ENCODE measurements around the gene C2CD2. TPM values are rescaled to one million over a fixed set of nuclear protein-coding genes. Genes with fewer than 3 reads are reported as not detected.

The C2CD2 gene
- total RNA-seq, 1 donor from 2014 or later = 20.5 TPM

DNA sequence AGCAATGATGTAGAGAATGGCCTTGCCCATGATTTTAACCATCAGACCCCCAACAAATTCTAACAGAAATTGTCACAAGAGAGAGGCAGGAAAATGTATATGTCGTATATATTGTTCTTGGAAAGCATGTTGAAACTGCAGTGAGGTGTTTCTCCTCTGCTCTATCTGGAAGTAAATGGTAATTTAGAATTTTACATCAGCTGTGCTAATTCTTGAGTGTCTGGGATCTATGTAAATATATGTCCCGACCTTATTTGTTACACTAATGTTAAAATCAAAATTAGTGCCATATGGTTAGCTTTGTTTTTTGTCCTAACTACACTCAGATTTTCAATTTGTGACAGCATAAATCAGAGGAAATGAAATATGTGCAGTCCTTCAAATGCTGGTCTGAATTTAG, 35.9 kb upstream of the C2CD2 start:
- Mint-ChIP-seq H3K4me3 (no peak overlapping the region), H3K27me3 (no peaks in the 10 kb centered on the region)

DNA sequence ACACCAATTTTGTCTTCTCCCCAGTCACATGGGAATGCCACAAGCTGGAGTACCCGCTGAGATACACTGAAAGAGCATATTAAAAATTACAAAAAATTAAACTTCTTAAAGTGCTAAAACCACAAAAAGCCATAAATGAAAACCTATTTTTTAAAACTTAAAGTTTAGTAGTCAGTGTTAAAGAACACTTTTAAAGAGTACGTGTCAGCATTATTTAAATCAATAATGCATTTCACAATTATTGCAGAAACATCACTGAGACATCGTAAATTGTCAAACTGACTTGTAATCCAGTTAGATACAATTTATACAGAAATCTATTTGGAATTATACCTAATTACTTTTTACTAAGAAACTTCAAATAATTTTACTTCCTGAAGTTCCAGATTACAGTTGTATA, 33.5 kb upstream of the C2CD2 start:
- Mint-ChIP-seq H3K27me3 (no peaks in the 10 kb centered on the region), H3K4me3 (no peak overlapping the region), H3K36me3 (peaks cover 11% of the 10 kb centered on the region), H3K4me1 (ENCODE audit: unreplicated experiment) (no peaks in the 10 kb centered on the region), H3K9me3 (no peaks in the 10 kb centered on the region), H3K27ac (no peak overlapping the region)
- TF ChIP-seq, protein P1, sequence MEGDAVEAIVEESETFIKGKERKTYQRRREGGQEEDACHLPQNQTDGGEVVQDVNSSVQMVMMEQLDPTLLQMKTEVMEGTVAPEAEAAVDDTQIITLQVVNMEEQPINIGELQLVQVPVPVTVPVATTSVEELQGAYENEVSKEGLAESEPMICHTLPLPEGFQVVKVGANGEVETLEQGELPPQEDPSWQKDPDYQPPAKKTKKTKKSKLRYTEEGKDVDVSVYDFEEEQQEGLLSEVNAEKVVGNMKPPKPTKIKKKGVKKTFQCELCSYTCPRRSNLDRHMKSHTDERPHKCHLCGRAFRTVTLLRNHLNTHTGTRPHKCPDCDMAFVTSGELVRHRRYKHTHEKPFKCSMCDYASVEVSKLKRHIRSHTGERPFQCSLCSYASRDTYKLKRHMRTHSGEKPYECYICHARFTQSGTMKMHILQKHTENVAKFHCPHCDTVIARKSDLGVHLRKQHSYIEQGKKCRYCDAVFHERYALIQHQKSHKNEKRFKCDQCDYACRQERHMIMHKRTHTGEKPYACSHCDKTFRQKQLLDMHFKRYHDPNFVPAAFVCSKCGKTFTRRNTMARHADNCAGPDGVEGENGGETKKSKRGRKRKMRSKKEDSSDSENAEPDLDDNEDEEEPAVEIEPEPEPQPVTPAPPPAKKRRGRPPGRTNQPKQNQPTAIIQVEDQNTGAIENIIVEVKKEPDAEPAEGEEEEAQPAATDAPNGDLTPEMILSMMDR (conservative IDR thresholded peaks at IDR 0.05) = no peak
- no peak for DNase-seq (ENCODE audit: extremely low spot score, unreplicated experiment)

More for the DNA sequence above, 35.9 kb upstream of the C2CD2 start:
- no peaks in the 10 kb centered on the region for H3K4me1 Mint-ChIP-seq (ENCODE audit: unreplicated experiment)
- H3K9me3 Mint-ChIP-seq = no peaks in the 10 kb centered on the region
- H3K36me3 Mint-ChIP-seq = peaks cover 32% of the 10 kb centered on the region
- no peak for DNase-seq (ENCODE audit: extremely low spot score, unreplicated experiment)
- no peak overlapping the region for H3K27ac Mint-ChIP-seq
- TF ChIP-seq, protein P1 (conservative IDR thresholded peaks at IDR 0.05) = no peak

DNA sequence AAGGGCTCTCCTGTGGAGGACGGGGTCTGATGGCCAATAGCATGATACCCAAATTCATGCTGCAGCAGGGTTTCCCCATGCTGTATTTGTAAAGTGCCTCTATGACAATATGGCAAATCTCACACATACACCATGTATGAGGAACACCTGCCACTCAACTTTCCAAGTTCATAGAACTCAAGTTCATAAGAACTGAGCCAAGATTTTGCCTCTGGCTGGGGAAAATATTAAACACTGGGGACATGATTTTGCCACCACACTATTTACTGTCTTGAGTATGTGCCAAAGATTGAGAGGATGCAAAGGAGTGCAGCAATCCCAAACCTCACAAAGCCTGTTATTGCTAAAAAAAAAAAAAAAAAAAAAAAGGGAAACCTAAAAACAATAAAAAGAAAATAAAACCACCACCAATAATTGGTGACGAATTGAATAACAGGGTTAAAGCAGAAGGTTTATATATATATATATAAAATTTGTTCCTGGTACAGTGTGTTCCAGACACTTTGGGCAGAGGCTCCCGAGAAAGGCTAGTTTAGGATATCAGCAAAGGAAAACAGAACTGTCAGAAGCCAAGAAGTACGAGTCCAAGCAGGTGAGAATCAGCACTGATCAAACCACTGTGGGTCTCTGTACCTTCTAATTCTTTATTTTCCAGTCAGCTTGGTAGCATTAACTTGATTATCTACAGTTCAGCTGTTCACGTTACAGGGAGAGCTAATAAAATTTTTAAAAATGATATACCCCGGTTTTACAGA, 32.0 kb upstream of the C2CD2 start:
- no peak for DNase-seq (ENCODE audit: extremely low spot score, unreplicated experiment)
- no peak overlapping the region for H3K4me3 Mint-ChIP-seq
- H3K9me3 Mint-ChIP-seq = no peaks in the 10 kb centered on the region
- TF ChIP-seq, protein P1 (conservative IDR thresholded peaks at IDR 0.05) = no peak
- H3K27ac Mint-ChIP-seq = no peak overlapping the region
- H3K36me3 Mint-ChIP-seq = peaks cover 7% of the 10 kb centered on the region
- no peaks in the 10 kb centered on the region for H3K27me3 Mint-ChIP-seq
- no peaks in the 10 kb centered on the region for H3K4me1 Mint-ChIP-seq (ENCODE audit: unreplicated experiment)

DNA sequence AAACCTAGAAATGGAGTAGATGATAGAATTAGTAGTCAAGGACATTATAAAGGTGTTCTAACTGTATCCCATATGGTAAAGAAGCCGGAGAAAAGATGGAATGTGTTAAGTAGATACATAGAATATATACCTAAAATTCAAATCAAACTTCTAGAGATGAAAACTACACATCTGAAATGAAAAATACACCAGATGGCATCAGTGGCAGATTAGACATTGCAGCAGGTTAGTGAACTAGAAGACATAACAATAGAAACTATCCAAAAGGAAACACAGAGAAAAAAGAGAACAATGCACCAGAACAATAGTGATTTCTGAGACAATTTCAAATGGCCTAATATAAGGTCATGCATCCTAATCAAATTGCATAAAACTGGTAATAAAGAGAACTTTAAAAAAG, 29.4 kb upstream of the C2CD2 start:
- no peak overlapping the region for H3K27ac Mint-ChIP-seq
- no peak overlapping the region for H3K4me3 Mint-ChIP-seq
- no peaks in the 10 kb centered on the region for H3K27me3 Mint-ChIP-seq
- TF ChIP-seq, protein P1 (conservative IDR thresholded peaks at IDR 0.05) = no peak
- H3K4me1 Mint-ChIP-seq (ENCODE audit: unreplicated experiment) = no peaks in the 10 kb centered on the region
- no peaks in the 10 kb centered on the region for H3K36me3 Mint-ChIP-seq
- DNase-seq (ENCODE audit: extremely low spot score, unreplicated experiment) = no peak
- peaks cover 8% of the 10 kb centered on the region for H3K9me3 Mint-ChIP-seq

DNA sequence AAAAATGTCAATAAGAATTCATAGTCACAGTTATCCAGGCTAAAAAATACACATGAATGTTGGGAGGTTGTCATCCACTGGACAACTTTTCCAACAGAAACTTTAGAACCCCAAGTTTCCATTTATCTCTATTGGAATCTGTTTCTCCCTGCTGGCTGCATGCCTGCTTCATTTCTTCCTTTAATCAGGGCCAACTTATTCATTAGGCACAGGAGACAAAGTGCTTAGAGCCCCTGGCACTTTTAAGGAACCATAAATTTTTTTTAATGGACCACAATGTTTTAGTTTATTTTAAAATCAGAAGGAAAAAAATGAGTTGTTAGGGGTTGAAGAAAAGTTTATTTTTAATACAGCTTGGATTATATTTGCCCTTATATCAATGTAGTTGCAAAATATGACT, 26.7 kb upstream of the C2CD2 start:
- no peak for DNase-seq (ENCODE audit: extremely low spot score, unreplicated experiment)
- H3K9me3 Mint-ChIP-seq = peaks cover 8% of the 10 kb centered on the region
- H3K36me3 Mint-ChIP-seq = no peaks in the 10 kb centered on the region
- no peak overlapping the region for H3K27ac Mint-ChIP-seq
- no peaks in the 10 kb centered on the region for H3K27me3 Mint-ChIP-seq
- no peaks in the 10 kb centered on the region for H3K4me1 Mint-ChIP-seq (ENCODE audit: unreplicated experiment)
- TF ChIP-seq, protein P1 (conservative IDR thresholded peaks at IDR 0.05) = no peak
- no peak overlapping the region for H3K4me3 Mint-ChIP-seq

Data from type B pancreatic cell (in vitro differentiated cells).